ENCODE measurements around the gene RBM28.
"Not testable (repeated sequence)": the region's sequence is repeated elsewhere in the genome, so short reads cannot be mapped to it uniquely, and the experiment has no call there.

RBM28 gene

DNA sequence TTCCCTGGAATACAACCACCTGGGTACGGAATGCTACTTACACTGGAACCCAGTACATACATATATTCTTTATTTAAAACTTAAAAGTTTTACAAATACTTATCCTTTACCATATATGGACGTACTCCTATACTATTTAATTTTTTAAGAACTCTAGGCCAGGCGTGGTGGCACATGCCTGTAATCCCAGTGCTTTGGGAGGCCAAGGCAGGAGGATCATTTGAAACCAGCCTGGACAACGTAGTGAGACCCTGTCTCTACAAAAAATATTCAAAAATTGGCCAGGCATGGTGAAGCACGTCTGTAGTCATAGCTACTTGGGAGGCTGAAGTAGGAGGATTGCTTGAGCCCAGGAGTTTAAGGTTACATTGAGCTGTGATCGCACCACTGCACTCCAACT, 2.0 kb downstream of the RBM28 start:
- DNase-seq = no peak

- DNase-seq = no peak
Measured at GRCh38 chr7:128335730-128336129, 8.0 kb downstream of the RBM28 start.

- no peak for DNase-seq
Measured at GRCh38 chr7:128324368-128324680, 19.4 kb downstream of the RBM28 start.

DNA sequence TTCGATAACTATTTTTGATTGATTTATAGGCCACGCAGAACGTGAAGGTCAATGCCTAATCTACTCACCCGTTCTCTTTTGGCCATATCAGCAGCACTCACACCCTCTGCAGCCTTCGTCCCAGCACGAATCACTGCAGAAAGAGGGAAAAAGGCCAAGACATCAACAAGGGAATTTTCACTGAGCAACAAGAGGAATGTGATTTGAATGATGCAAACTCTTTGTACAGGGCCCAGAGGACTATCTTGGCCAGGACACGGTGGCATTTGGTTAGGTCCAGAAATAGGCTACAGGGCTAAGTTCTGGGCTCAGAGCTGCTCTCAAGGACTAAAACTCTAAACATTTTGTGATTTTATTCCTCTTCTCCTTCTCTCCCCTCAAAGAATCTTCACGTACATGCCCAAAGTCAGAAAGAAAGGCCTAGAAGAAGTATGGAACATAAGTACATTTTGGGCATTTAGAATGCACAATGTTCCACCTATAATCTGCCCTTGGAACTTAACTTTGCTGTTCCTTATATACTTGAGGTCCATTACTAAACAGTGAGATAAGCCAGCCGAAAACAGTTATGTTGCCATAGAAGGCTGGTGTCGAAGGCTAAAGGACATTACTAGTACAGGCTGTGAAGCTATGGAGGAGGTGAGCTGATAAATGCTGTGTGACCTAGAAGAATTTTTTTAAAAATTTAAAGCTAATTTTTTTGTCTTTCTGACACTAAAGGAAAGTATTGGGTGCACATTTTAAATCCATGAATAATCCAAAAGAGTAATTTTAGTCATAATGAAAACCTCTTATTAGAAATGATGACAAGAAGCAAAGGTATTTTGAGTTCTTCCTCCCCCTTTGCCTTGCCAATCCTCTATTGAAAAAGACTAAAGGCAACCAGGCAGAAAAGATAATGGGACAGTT, 20.0 kb downstream of the RBM28 start:
- DNase-seq = no peak

- no peak for DNase-seq
Measured at GRCh38 chr7:128323040-128323439, 20.7 kb downstream of the RBM28 start.

DNA sequence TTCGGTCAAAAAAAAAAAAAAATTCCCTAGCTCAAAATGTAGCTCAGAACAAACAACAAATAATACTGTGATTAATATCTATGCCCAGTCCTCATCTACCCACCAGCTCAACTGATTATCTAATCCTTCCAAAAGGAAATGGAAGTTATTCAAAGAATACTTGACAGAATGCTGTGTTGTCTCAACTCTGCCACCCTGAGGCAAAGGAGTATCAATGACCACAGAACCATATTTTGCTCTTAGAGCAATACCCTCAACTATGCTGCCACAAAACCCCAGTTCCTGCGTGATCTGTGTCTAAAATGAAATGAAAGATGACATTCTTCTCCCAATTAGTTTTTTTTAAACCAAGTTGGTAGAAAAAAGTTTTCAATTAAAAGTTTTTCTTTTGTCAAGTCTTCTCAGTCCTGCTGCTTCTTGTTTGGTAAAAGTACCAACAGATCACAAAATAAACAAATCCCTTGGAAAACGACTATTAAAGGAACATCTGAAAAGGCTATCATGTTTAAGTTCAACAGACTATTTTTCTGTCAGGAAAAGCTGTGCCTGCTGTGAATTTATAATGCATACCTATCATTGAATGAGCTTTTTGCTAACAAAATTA, 21.6 kb downstream of the RBM28 start:
- no peak for DNase-seq

GRCh38 chr7:128321044-128321422, 22.7 kb downstream of the RBM28 start:
- DNase-seq = no peak

GRCh38 chr7:128318691-128319090, 25.0 kb downstream of the RBM28 start:
- DNase-seq = no peak

DNA sequence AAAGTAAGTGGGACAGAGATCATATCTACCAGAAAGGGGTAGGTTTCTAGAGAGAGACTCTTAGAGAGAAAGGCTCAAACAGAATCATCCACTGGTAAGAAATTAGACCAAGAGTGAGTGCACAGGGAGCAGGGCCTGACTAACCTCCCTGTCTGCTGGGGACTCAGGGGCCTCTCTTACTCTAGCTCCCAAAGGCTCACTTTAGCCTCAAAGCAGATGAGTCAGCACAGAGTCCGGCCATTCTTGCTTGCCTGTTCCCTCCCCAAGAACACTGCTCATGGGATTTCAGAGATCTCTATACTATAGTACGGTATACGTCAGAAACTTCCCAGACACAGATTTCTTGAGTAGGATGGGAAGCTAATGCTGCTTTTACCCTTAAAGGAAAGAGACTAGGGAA, 32.7 kb downstream of the RBM28 start:
- DNase-seq = no peak

DNA sequence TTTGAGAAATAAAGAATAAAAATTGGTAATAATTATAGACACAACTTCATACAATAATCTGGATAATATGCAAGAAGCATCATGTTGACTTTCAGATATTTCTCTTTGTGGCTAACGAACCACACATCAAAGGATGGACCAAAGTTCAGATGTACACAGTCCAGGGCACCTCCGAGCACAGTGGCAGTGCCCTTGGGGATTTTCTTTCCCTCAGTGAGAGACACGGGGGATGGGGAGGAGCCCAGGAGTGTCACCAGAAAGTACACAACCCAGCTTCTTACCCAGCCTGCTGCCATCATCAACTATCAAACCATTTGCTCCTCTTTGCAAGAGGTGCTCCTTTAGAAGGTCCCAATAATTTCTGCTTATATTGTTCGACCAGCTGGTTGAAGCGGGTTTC, 33.2 kb downstream of the RBM28 start:
- DNase-seq = no peak

DNA sequence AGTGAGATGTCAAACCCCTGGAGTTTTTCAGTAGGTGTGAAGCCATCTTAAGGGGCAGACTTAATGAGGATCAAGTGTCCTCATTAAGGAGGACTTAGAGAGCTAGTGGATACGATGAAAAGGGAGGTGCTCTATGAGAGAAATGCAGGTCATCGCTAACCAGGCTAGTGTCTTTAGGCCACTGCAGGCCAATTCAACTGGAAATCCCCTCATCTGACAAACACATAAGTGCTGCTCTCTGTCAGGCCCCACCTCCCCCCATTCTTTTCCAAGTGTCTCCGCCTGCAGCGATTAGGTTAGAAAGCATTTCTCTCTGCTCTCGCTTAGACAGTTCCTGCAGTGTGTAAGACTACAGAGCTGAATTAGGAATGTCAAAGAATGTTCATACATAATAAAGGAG, 33.7 kb downstream of the RBM28 start:
- no peak for DNase-seq

DNA sequence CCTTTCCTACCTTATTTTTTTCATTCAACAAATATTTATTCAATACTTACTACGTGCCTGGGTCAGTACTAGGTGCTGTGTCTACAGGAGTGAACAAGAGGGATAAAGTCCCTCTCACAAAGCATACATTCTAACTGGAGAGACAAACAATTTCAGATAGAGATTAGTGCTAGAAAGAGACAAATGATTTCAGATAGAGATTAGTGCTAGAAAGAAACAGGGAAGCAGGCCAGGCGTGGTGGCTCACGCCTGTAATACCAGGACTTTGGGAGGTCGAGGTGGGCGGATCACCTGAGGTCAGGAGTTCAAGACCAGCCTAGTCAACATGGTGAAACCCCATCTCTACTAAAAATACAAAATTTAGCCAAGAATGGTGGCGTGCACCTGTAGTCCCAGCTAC, 34.6 kb downstream of the RBM28 start:
- no peak for DNase-seq

- no peak for DNase-seq
Measured at GRCh38 chr7:128307061-128307460, 36.6 kb downstream of the RBM28 start.

GRCh38 chr7:128304212-128304611, 39.5 kb downstream of the RBM28 start:
- DNase-seq = no peak

DNA sequence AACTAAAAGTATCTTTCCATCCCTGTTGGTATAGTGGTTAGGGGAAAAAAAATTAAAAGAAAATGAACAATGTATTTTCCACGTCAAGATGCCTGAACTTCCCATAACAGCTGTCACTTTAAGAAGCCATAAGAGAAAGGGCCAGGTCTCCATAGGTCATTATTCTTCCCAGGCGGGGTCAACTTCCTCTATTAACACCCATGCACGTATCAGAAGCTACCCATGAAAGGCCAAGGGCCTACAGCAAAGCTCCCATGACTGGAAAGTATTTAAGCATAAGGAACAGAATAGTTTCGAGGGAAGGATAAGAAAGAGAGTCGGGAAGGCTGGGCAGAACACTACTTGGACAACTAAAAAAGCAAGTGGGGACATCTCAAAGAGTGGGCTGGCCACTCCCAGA, 40.1 kb downstream of the RBM28 start:
- no peak for DNase-seq

DNA sequence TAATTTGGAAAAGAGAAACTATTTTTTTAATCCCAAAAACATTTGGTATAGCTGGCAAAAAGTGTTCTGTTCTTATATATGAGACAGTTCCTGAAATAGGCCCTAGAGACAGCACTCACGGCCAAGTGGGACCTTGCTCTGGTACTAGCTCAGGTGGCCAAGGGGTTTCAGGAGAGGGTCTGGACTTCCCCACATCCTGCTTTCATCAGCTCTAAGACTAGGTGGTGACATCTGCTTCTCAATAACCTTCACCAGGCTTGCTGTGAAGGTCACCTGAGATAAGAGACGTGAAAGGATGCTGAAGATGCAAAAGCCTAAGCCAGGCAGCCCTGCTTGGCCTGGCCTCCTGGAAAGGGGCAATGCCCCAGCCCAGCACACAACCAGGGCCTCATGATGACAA, 40.6 kb downstream of the RBM28 start:
- DNase-seq = no peak

DNA sequence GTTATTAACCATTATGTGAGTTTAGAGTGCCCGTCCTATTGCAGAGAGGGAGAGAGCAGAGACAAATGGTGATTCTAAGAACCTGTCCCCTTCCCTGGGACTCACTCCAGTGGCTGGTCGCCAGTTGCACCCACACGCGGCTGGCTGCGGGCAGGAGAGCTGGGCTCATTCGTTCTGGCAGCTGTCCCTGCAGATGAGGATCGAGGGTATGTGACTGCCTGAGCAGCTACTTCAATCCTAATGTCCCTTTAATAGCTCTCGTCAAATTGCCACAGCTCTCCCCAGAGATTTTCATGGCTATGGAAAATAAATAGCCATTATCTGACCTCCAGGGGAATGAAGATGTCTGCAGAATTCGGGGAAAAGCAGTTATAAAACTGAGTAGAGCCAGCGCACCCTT, 41.6 kb downstream of the RBM28 start:
- no peak for DNase-seq

- DNase-seq = no peak
Measured at GRCh38 chr7:128299109-128299607, 44.5 kb downstream of the RBM28 start.

GRCh38 chr7:128298004-128298403, 45.7 kb downstream of the RBM28 start:
- not testable (repeated sequence) for DNase-seq

DNA sequence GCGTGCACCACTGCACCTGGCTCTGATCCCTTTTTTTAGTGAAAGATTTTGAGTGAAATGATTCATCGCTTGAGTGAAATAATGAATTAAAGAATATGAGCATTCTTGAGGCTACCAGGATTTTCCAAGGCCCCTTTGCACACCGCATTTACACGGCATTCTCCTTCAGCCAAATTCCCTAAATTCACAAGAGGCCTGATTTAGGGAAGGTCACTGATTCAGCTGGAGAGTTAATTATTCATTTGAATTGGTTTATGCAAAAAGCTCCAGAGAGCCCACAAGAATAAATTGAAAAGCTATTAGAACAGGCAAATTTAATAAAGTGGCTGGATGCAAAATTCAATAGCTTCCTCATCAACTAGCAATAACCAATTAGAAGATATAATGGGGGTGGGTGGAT, 56.2 kb downstream of the RBM28 start:
- no peak for DNase-seq

- DNase-seq = no peak
Measured at GRCh38 chr7:128284102-128284501, 59.6 kb downstream of the RBM28 start.

DNA sequence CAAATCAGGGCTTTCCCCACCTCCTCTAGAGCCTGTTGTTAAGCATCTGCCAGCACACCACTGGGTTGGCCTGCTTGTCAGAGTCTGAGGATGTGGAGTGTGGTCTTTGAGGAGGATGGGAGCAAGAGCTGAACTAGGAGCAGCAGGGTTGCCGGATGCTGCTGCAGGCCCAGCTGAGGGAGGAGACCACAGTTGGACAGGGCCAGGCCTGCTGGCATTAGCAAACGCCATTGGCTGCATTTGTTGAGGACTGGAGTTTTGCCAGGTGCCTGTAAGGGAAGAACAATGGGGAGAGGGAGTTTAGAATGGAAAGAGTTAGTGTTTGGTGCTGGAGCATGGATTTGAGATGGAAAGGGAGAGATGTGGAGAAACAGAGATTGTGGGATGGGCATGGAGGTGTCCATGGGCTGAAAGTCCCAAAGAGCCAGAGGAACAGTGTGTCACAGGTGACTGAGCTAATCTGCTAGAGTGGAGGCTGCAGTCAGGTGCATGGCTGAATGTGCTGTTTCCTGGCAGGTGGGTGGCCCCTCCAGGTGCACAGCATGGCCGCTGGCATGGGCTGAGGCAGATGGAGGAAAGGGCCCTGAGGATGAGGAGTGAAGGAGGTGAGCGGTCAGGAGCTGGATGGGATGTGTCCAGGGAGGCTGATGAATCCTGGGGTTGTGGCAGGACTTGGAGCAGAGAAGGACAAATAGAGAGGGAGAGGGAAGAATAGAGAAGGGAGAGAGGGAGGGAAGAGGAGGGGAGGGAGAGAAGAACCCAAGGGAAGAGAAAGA, 61.9 kb downstream of the RBM28 start:
- DNase-seq = no peak

DNA sequence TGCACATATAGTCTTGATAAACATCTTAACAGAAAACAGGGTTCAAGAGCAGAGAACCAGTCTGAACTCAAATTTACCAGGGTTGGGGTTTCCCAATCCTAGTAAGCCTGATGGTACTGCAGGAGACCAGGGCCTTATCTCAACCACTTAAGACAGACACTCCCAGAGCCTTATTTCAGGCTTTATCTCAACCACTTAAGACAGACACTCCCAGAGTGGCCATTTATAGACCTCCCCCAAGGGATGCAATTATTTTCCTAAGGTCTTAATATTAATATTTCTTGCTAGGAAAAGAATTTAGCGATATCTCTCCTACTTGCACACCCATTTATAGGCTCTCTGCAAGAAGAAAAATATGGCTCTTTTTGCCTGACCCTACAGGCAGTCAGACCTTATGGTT, 63.3 kb downstream of the RBM28 start:
- not testable (repeated sequence) for DNase-seq

Data from T-helper 9 cell (primary cell).